Neural crest cell (in vitro differentiated cells): ENCODE data around the gene MYO10. TPM values are rescaled to one million over a fixed set of nuclear protein-coding genes. Genes with fewer than 3 reads are reported as not detected.
"Not testable (repeated sequence)": the region's sequence is repeated elsewhere in the genome, so short reads cannot be mapped to it uniquely, and the experiment has no call there.

Experiments used
- DNase-seq: peaks from one replicate; pipeline ENCODE4 v3.0.0; 2021; ENCODE audit warnings: low read depth, mixed read lengths, low spot score
- H3K27ac Mint-ChIP-seq: one replicate; pipeline ENCODE4 v1.8.0; 2021; ENCODE audit warnings: mild to moderate bottlenecking, mixed read lengths; ENCODE audit not compliant: unreplicated experiment
- H3K27me3 Mint-ChIP-seq: 2 replicates; pipeline ENCODE4 v1.8.0; 2021; ENCODE audit warnings: low read depth, mild to moderate bottlenecking, mixed read lengths
- H3K36me3 Mint-ChIP-seq: 2 replicates; pipeline ENCODE4 v1.8.0; 2021; ENCODE audit warnings: low read depth, mild to moderate bottlenecking, mixed read lengths
- H3K4me1 Mint-ChIP-seq: 2 replicates; pipeline ENCODE4 v1.8.0; 2021; ENCODE audit warnings: mixed read lengths
- H3K4me3 Mint-ChIP-seq: one replicate; pipeline ENCODE4 v1.8.0; 2021; ENCODE audit warnings: mild to moderate bottlenecking, mixed read lengths
- H3K9me3 Mint-ChIP-seq: 2 replicates; pipeline ENCODE4 v1.8.0; 2021; ENCODE audit warnings: mixed read lengths
- CTCF ChIP-seq: fragments of 200-600 bp; sonication (generic); conservative IDR thresholded peaks from 2 replicates; pipeline ENCODE4 v1.5.0; 2021; ENCODE audit warnings: antibody characterized with exemption, mild to moderate bottlenecking
- long read RNA-seq: library from polyadenylated mRNA; unstranded; transcript quantifications from one replicate; pipeline ENCODE4 v2.0.0, GENCODE V29; 2020
- total RNA-seq: library from RNA; stranded (reverse); gene quantifications from 2 replicates; pipeline ENCODE4 v1.2.1, GENCODE V29; 2021

Gene MYO10
- total RNA-seq = 93.4 and 94.4 TPM in 2 replicates
- long read RNA-seq, full-length matches to known transcripts = 1 of 90 reads
- long read RNA-seq, partial matches to known transcripts = 82 of 90 reads
- long read RNA-seq, other reads (novel, unspliced or antisense) = 7 of 90 reads

GRCh38 chr5:16936150-16936988 lies at the start of gene MYO10:
Gene MYO10 (minus strand): TSS chr5:16936288. CDS start chr5:16935808, 480 bp downstream.
- Mint-ChIP-seq H3K4me3 (peak within 1 kb of the TSS; percentile 95), H3K27me3 (peaks cover 31% of the 10 kb centered on the region), H3K9me3 (no peaks in the 10 kb centered on the region), H3K27ac (peak within 1 kb of the TSS; percentile 93), H3K4me1 (peaks cover 66% of the 10 kb centered on the region), H3K36me3 (no peaks in the 10 kb centered on the region)
- TF ChIP-seq CTCF = no peak
- peak; percentile 89 for DNase-seq

DNA sequence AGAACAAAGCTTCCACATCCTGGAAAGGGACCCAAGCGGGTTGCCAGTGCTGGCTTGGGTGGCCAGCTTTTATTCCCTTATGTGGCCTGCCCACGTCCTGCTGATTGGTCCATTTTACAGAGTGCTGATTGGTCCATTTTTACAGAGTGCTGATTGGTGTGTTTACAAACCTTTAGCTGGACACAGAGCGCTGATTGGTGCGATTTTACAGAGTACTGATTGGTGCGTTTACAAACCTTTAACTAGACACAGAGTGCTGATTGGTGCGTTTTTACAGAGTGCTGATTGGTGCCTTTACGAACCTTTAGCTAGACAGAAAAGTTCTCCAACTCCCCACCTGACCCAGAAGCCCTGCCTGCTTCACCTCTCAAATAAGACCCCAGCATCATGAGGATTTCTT lies 49.2 kb upstream of the MYO10 start:
- not testable (repeated sequence) for DNase-seq, H3K36me3 Mint-ChIP-seq, H3K27ac Mint-ChIP-seq, H3K4me3 Mint-ChIP-seq, H3K9me3 Mint-ChIP-seq, H3K27me3 Mint-ChIP-seq
- H3K4me1 Mint-ChIP-seq = peaks cover 47% of the 10 kb centered on the region

DNA sequence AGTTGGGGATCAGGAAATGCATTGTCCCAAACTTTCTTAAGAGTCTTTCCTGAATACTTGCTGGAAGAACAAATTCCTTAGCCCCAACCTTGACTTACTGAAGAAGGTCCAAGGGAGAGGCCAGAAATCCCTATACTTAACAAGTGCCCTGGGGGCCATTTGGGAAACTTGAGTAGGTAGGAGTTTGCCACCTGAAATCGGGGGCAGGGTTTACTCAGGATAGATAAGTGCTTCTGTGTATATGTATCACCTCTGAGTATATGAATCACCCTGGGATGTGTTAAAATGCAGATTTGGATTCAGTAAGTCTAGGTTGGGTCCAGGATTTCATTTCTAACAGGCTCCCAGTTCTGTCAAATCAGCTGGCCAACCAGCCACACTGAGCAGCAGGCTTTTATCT lies 47.9 kb upstream of the MYO10 start:
- DNase-seq = no peak
- Mint-ChIP-seq H3K4me3 (no peak overlapping the region), H3K9me3 (no peaks in the 10 kb centered on the region), H3K36me3 (peaks cover 4% of the 10 kb centered on the region), H3K27me3 (no peaks in the 10 kb centered on the region), H3K27ac (no peak overlapping the region), H3K4me1 (peaks cover 40% of the 10 kb centered on the region)
- no peak for TF ChIP-seq CTCF

GRCh38 chr5:16983022-16983639 lies 47.0 kb upstream of the MYO10 start:
- Mint-ChIP-seq H3K36me3 (peaks cover 4% of the 10 kb centered on the region), H3K27me3 (no peaks in the 10 kb centered on the region), H3K4me3 (peak overlapping the region; percentile 20), H3K27ac (peak overlapping the region; percentile 36), H3K9me3 (no peaks in the 10 kb centered on the region), H3K4me1 (peaks cover 33% of the 10 kb centered on the region)
- no peak for TF ChIP-seq CTCF
- no peak for DNase-seq

- H3K9me3 Mint-ChIP-seq = no peaks in the 10 kb centered on the region
- TF ChIP-seq CTCF = no peak
- no peak overlapping the region for H3K4me3 Mint-ChIP-seq
- peaks cover 22% of the 10 kb centered on the region for H3K4me1 Mint-ChIP-seq
- no peak overlapping the region for H3K27ac Mint-ChIP-seq
- peaks cover 4% of the 10 kb centered on the region for H3K36me3 Mint-ChIP-seq
- no peaks in the 10 kb centered on the region for H3K27me3 Mint-ChIP-seq
- DNase-seq = no peak
These were observed 45.6 kb upstream of the MYO10 start for GRCh38 chr5:16981700-16982099.

DNA sequence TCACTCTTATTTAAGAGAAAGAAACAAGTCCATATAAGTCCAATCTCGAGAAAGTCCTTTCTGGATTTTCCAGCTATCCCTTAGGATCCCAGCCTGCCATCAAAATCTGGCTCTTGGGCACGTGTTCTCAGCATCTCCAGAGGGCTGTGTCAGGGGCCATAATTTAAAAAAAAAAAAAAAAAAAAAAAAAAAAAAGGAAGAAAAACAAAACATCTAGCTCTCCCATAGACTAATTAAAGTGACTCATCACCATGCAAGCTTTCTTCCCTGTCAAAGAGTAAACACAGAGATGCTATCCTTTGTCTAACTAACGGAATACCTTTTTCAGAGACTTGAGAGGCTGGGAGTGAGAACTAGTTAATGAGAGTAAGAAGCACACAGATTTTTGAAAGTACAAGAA lies 44.9 kb upstream of the MYO10 start:
- H3K9me3 Mint-ChIP-seq = no peaks in the 10 kb centered on the region
- peaks cover 17% of the 10 kb centered on the region for H3K4me1 Mint-ChIP-seq
- no peak overlapping the region for H3K4me3 Mint-ChIP-seq
- no peak for DNase-seq
- TF ChIP-seq CTCF = no peak
- H3K27me3 Mint-ChIP-seq = no peaks in the 10 kb centered on the region
- no peak overlapping the region for H3K27ac Mint-ChIP-seq
- H3K36me3 Mint-ChIP-seq = peaks cover 4% of the 10 kb centered on the region
